Right atrium auricular region (tissue), 2 donors: ENCODE results near the gene LAMA4. TPM values are rescaled to one million over a fixed set of nuclear protein-coding genes. Genes with fewer than 3 reads are reported as not detected.

Experiments used
- DNase-seq: peaks from one replicate; pipeline ENCODE4 v3.0.0-alpha.2; 2019; ENCODE audit warnings: low spot score
- H3K27ac ChIP-seq, 2 donors: fragments of 200-600 bp; sonication (generic); 1 replicate in 1 of 2; 2 replicates in 1 of 2; pipeline ENCODE4 v1.5.1; 2016 to 2019
- H3K27me3 ChIP-seq, 2 donors: fragments of 200-600 bp; sonication (generic); one replicate each; pipeline versions ENCODE4 v1.5.1 to v1.6.0; 2017 to 2019
- H3K36me3 ChIP-seq: fragments of 200-600 bp; sonication (generic); one replicate; pipeline ENCODE4 v1.5.1; 2016
- H3K4me1 ChIP-seq, 2 donors: fragments of 200-600 bp; sonication (generic); one replicate each; pipeline versions ENCODE4 v1.5.1 to v1.6.0; 2017 to 2019
- H3K4me3 ChIP-seq, 2 donors: fragments of 200-600 bp; sonication (generic); 1 replicate in 1 of 2; 2 replicates in 1 of 2; pipeline ENCODE4 v1.5.1; 2017 to 2019; ENCODE audit warnings: mild to moderate bottlenecking in 1 of 2, moderate library complexity in 1 of 2
- H3K9me3 ChIP-seq, 2 donors: fragments of 200-600 bp; sonication (generic); one replicate each; pipeline ENCODE4 v1.5.1; 2019
- total RNA-seq, 2 donors: library from RNA; depleted of rRNA; stranded (reverse); fragments of >200 nt; gene quantifications; one replicate each; pipeline ENCODE4 v1.1.0, GENCODE V29; 2016
- TF ChIP-seq, protein P1 (sequence below), 2 donors: fragments of 200-600 bp; sonication (generic); IDR thresholded peaks; one replicate each; pipeline ENCODE4 v1.5.1; 2019; ENCODE audit warnings: antibody characterized with exemption in 2 of 2

LAMA4 gene
- total RNA-seq, 2 donors from 2014 or later = 37.2 to 47.1 TPM

- H3K9me3 ChIP-seq = no peaks in the 10 kb centered on the region
- no peaks in the 10 kb centered on the region for H3K27me3 ChIP-seq
- DNase-seq = no peak
- H3K27ac ChIP-seq = peak overlapping the region in 1 of 2 donors; percentile 52
- peak overlapping the region in 1 of 2 donors; percentile 1 for H3K4me3 ChIP-seq
- no peaks in the 10 kb centered on the region for H3K36me3 ChIP-seq
- TF ChIP-seq, protein P1, sequence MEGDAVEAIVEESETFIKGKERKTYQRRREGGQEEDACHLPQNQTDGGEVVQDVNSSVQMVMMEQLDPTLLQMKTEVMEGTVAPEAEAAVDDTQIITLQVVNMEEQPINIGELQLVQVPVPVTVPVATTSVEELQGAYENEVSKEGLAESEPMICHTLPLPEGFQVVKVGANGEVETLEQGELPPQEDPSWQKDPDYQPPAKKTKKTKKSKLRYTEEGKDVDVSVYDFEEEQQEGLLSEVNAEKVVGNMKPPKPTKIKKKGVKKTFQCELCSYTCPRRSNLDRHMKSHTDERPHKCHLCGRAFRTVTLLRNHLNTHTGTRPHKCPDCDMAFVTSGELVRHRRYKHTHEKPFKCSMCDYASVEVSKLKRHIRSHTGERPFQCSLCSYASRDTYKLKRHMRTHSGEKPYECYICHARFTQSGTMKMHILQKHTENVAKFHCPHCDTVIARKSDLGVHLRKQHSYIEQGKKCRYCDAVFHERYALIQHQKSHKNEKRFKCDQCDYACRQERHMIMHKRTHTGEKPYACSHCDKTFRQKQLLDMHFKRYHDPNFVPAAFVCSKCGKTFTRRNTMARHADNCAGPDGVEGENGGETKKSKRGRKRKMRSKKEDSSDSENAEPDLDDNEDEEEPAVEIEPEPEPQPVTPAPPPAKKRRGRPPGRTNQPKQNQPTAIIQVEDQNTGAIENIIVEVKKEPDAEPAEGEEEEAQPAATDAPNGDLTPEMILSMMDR (IDR thresholded peaks at IDR 0.05) = no peak
- H3K4me1 ChIP-seq = peaks cover 0 to 58% of the 10 kb centered on the region in 2 donors
Observed at GRCh38 chr6:112243861-112244827, 10.2 kb downstream of the LAMA4 start.

DNA sequence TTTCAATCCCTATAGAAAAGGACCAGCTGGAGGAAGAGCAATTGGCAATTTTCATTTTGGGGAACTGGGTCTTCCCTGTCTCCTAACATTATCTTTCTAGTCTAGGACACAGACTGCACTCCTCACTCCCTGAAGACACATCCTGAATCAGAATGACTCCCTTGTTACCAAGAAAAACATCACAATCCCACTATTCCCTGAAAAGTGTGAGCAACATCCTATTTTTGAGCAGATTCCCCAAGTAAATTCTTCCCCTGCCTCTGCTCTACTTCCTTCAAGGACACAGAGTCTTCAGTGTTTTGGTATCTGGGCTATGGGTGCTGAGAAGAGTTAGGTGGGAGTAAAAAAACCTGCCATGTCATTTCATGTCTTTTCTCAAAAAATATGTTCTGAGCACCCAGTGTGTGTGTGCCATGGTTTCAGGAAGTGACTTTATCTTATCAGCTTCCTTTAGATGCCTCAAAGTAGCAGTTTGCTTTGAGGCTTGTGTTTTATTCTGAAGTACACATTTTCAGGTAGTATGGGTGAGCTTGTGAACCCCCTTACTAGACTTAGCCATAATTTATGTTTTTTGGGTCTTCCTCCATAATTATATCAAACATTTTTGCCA, 12.4 kb downstream of the LAMA4 start:
- TF ChIP-seq, protein P1 (IDR thresholded peaks at IDR 0.05) = no peak
- H3K4me3 ChIP-seq = no peak overlapping the region
- H3K36me3 ChIP-seq = no peaks in the 10 kb centered on the region
- H3K27ac ChIP-seq = peak overlapping the region in 1 of 2 donors; percentile 13
- H3K27me3 ChIP-seq = no peaks in the 10 kb centered on the region
- H3K9me3 ChIP-seq = no peaks in the 10 kb centered on the region
- peaks cover 0 to 63% of the 10 kb centered on the region in 2 donors for H3K4me1 ChIP-seq
- no peak for DNase-seq

DNA sequence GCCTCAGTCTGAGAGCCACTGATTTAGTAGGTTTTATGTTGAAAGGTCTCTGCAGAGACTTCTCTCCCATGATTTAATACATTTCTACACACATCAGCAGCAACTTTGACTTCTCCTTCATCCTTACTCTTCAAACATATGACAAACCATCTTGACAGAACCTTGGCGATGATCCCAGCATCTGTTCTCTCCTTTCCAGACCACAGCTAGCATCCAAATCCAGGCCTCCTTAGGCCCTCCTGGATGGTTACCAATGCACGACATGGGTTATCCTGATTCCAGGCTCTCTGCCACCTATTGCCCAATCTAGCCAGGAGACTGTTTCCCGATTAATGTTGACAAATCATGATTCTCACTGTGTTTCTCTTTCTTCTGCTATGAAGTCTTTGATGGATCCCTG, 16.8 kb downstream of the LAMA4 start:
- Histone ChIP-seq H3K4me3 (no peak overlapping the region), H3K27ac (peak overlapping the region; percentile 55 to 61), H3K4me1 (peaks cover 0 to 59% of the 10 kb centered on the region in 2 donors), H3K36me3 (no peaks in the 10 kb centered on the region), H3K9me3 (no peaks in the 10 kb centered on the region), H3K27me3 (no peaks in the 10 kb centered on the region)
- DNase-seq = peak; percentile 78
- TF ChIP-seq, protein P1 (IDR thresholded peaks at IDR 0.05) = no peak

GRCh38 chr6:112237066-112237465, 17.3 kb downstream of the LAMA4 start:
- H3K27me3 ChIP-seq = no peaks in the 10 kb centered on the region
- peak overlapping the region; percentile 55 to 61 for H3K27ac ChIP-seq
- peaks cover 0 to 59% of the 10 kb centered on the region in 2 donors for H3K4me1 ChIP-seq
- no peak overlapping the region for H3K4me3 ChIP-seq
- TF ChIP-seq, protein P1 (IDR thresholded peaks at IDR 0.05) = no peak
- no peaks in the 10 kb centered on the region for H3K9me3 ChIP-seq
- H3K36me3 ChIP-seq = no peaks in the 10 kb centered on the region
- DNase-seq = no peak

DNA sequence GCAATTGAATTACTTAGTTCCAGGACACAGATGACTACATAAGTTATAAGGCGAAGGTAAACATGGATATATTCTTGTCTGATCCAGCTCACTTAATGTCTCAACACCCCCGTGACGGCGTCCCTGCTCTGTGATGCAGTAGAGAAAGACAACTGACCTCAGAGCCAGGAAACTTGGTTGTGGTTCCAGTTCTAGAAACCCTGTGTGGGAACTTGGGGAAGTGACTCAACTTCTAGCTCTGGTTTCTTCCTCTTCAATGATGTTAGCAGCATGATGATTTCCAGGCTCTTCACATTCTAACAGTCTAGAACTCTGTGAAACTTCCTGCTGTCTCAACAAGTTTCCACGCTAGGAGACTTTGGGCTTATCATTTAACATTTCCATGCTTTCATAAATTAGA, 18.4 kb downstream of the LAMA4 start:
- Histone ChIP-seq H3K9me3 (no peaks in the 10 kb centered on the region), H3K4me1 (peaks cover 0 to 59% of the 10 kb centered on the region in 2 donors), H3K27me3 (no peaks in the 10 kb centered on the region), H3K36me3 (no peaks in the 10 kb centered on the region), H3K27ac (peak overlapping the region; percentile 55 to 61), H3K4me3 (no peak overlapping the region)
- TF ChIP-seq, protein P1 (IDR thresholded peaks at IDR 0.05) = no peak
- DNase-seq = no peak
